Pulmonary artery endothelial cell (primary cell): Measurements from ENCODE around the gene LDLRAD3. TPM values are rescaled to one million over a fixed set of nuclear protein-coding genes. Genes with fewer than 3 reads are reported as not detected.
A peak's percentile ranks its signal among the peaks of the same experiment; 100 is the strongest.

ENCODE experiments used
- DNase-seq: peaks from one replicate; pipeline ENCODE4 v3.0.0-alpha.2; 2011; ENCODE audit warnings: low read depth, low spot score
- total RNA-seq: library from RNA; depleted of rRNA; stranded (reverse); fragments of >200 nt; gene quantifications from 2 replicates; pipeline ENCODE4 v1.2.3, GENCODE V29; 2014

Gene LDLRAD3
- total RNA-seq, 1 donor from 2014 or later: 9.5 TPM

DNA sequence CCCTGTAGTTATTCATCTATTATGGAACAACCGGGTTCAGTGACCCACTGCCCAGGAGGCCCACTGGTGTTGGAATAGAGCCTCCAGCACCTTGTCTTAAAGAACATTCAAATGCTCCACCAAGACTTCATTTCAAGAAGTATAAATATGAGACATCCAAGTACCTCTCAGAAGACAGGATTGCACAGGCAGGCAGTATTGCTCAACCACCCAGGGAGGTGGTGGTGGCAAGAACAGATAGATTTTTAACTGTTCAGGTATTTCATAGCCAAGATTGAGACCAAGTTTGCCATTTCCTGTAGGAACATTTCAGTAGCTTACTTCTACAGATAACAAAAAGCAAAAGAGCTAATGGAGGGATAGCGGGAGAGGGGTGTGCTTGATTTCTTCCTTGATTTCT is 266.7 kb downstream of the LDLRAD3 start:
- no peak for DNase-seq

DNA sequence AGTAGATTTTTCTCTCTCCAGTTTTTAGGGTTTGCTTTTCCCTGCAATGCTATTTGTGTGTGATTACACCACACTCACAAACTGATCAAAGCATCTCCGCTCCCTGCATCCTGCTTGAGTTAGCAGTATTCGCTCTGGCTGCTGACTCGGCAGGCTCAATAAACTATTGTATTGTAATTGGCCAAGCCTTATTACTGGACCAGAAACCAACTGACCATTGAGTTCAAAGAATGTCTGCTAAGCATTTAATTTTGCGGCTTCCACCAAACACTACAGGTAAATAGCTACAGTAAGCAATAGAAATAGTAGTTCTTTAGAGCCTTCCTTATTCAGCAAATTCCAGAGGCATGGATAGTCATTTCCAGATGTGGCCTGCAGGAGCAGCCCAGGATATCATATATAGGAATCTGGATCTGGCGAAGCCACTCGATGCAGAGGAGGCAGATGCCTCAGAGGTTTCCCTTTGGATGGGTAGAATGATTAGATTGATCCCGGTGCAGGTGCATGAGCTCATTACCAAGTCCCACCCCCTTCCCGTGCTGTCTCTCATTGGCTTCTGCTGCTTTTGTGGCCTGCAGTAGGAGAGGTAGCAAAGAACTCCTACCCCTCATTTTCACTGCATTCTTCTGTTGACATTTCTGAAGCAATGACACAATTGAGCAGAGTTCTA is 268.0 kb downstream of the LDLRAD3 start:
- no peak for DNase-seq

DNA sequence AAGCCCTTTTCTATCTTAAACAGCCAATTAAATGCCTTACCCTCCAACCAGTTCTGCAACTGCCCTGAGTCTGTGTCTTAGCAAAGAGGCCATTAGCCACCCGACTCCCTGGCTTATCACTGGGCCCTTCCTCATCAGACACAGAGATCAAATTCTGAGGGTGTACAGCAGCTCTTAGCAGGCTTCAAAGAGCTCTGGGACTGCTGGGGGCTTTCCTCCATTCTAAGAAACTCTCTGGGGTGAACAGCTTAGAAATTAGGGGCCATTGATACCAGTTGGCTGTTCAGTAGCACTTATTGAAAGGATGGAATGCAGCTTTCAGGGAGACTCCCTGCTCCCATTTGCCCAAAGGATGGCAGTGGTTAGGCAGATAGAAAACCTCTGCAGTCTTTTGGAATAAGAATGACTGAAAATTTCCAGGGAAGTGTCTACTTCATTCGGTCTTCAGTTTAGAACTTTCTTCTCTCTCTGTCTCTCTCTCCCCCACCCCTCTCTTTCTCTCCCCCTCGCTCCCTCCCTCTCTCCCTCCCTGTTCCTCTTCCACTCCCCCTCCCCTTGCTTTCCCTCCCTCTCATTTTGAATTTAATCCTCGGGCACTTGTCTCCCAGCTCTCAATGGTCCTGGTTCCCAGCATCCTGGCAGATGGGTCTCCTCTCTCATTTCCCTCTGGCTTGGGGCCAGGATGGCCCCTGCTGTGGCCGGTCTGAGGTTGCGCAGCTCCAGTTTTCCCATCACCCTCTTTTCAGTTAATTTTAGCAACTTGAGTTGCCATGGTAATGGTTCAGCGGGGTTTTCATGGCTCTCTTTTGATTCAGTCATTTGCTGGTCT is 268.9 kb downstream of the LDLRAD3 start:
- no peak for DNase-seq

DNA sequence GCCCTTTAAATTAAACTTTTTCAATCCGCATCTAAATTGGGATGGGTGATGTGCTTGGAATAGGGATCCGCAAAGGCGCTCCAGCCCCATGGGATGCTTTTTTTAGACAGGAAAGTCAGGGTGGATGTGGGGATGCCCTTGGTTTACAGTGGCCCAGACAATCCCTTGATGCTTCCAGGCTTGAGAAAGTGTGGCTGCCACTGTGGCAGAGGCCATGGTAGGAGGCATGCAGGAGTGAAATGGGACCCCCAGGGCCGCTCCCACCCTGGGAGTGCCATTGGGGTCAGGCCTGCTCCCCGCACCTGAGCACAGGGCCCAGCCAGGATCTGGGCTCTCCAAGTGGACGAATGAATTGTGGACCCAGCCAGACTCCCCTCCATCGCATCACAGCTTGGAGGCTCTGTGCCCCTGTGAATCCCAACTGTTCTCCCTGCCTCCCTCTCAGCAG is 269.6 kb downstream of the LDLRAD3 start:
- no peak for DNase-seq

DNA sequence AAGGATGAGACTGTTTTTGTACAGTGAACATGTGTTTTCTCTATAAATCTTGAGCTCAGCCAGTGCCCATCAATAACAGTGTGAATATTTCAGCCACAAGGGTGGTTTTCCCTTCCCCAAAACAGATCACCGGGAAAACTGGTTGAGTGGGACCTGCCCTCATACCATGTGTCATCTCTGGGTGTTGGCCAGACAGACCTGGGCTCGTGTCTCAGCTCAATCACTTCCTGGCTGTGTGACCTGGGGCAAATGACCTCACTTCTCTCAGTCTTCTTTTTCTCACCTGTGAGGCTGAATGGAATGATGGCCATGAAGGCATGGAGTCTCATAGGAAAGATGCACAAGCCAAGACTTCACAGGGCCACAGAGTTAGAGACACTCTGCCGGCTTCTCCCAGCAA is 270.6 kb downstream of the LDLRAD3 start:
- no peak for DNase-seq

DNA sequence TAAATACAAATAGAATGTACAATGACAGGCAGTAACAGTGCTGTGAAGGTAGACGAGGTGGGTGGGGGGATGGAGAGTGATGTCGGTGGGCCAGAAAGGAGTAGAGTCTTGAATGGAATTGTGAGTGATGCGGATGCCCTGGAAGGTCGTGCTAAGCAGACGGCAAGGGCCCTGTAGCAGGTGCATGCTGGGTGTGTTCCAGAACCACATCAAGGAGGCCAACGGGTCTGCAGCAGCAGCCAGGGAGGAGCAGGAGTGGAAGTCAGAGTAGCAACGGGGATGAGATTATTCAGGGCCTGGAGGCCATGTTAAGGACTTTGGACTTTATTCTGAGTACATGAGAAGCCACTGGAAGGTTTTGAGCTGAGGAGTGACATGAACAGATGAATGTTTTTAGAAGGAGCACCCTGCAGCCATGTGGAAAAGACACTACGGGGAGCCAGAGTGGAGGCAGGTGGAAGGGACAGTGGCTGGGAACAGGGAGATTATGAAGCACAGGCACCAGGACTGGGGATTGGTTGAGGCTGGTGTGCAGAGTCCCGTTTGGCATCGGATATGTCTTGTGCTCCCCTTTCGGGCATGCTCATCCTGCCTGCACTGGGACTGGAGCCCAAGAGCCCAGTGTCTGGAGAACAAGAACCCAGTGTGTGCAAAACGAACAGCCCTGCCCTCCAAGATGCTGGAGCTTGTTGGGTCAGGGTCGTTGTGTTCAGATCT is 271.3 kb downstream of the LDLRAD3 start:
- no peak for DNase-seq

DNA sequence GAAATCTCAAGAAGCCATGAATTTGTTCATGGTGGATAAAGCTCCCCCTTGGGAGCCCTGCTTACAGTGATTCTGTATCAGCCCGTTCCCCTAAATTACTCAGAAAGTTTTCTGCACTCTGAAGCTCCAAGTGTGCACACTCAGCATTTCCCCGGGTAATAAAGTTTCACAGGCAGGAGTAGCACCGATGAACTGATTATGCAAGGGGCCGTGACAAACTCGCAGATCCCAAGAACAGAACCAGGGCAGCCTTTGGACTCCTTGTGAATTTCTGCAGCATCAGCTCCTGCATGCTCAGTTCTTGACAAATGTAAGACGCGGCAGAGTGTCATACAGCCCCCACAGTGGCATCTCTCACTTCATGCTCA is 271.8 kb downstream of the LDLRAD3 start:
- DNase-seq: no peak

DNA sequence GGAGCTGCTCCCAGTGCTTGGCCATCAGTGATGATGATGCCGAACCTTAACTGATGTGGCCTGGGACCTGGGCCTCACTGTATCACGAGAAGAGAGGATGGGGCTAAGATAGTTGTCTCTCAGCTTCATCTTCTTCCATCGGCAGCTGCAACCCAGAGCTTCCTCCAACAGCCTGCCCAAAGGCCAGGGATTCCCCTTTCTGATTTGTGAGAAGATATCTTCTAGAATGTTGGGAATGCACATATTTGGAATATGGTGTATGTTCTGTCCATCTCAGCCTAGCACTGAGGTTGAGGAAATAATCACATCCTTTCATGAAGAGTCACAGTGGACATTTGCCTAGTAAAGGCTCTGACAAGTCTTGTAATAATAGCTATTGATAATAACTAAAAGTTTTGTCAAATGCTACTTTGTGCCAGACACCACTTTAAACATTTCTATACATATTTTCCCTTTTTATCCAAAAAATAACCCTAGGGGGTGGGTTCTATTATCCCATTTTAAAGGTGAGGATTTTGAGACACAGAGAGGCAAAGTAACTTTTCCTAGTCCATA is 272.3 kb downstream of the LDLRAD3 start:
- DNase-seq: no peak

DNA sequence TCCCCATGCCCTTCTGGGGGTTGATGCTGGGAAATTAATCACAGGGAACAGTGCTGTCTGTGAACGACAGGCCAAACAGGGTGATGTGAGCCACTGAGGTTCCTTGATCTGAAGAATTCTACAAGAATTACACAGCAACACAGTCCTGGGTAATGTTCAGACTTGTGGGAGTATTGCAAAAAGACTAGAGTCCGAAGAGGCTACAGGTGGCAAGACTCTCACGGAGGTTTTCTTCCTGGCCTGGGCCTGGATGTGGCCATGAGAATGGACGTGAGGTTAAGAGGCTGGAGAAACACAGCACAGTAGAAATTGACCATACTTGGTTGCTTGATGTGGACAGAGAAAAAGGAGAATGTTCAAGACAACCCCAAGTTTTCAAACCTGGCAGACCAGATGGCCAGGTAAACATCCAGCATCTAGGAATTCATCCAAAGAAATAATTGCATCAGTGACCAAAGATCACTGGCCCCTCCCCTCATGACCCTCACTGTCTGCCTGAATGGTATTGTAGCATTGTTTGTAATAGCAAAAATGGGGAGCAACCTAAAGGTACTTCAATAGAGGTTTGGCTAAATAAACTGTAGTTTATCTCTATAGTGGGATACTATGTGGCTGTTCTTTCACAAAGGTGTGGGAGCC is 274.5 kb downstream of the LDLRAD3 start:
- no peak for DNase-seq

DNA sequence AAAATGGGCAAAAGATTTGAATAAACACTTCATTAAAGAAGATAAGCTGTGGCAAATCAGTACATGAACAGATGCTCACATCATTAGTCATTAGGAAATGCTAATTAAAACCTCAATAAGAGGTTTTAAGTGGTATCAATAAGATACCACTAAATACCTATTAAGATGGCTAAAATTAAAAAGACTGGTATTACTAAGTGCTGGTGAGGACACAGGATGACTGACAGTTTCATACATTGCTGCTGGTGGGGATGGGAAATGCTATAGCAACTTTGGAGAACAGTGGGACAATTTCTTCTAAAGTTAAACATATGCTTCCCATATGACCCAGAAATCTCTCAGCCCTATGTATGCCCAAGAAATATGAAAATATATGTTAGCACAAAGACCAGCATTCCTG is 276.1 kb downstream of the LDLRAD3 start:
- no peak for DNase-seq

DNA sequence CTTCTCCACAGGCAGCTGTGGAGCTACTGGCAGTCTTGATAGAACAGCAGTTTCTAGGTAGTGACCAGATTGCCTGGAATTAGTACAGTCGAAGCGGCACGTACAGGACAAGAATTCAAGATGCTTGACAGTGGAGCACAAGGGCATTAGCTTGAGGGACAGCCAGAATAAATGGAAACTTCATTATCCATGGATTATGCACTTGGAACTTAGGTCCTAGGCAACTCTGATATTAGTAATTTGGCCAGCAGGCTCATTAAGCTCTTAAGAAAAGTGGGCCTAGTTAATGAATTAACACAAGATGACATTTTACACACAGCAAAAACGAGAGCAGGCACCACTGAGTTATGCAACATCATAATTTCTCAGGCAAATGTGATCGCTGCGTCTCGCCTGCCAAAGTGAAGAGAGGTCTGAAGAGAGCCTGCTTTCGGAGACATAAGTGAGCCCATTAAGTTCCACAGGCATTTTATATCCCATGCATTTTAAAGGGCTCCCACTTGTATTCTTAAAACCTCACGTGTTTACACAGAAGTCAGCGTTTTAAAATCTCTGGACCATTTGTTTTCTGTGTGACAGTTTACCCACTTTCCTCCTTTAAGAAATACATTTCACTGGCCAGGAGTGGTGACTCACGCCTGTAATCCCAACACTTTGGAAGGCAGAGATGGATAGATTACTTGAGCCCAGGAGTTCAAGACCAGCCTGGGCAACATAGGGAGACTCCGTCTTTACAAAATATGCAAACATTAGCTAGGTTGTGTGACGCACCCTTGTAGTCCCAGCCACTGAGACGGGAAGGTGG is 279.2 kb downstream of the LDLRAD3 start:
- DNase-seq: no peak

DNA sequence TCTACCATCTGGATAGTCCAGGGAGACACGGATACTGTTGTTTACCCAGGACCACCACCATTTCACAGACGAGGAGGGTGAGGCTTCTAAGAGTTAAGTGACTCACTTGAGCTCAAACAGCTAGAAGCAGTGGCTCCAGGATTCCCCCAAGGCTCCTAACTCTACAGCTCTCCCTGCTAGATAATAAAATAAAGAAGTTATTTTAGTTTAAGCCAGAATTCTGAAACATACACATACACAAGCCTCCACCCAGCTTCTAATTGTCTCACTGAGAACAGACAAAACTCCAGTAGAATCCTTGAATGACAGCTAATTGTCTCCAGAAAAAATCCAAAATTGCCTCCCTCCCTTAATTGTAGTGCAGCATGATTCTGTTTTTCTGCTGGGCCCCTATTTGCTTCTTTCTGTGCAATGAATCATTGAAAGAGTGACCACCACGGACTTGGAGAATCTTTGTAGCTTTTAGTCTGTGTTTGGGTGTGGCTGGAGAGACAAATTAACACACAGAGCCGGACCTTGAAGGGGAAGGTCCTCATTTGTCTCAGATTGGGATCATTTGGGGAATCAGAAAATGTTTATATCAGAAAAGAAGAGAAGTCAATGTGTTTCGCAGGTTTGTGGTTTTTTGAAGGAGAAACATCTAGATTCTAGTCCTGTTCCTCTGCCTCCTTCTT is 280.5 kb downstream of the LDLRAD3 start:
- no peak for DNase-seq

DNA sequence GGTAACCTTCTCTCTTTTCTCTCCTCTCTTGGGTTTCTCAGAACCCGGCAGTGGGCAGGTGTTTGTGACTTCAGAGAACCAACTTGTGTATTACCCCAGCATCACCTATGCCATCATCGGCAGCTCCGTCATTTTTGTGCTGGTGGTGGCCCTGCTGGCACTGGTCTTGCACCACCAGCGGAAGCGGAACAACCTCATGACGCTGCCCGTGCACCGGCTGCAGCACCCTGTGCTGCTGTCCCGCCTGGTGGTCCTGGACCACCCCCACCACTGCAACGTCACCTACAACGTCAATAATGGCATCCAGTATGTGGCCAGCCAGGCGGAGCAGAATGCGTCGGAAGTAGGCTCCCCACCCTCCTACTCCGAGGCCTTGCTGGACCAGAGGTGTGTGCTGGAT is 283.2 kb downstream of the LDLRAD3 start:
- no peak for DNase-seq

DNA sequence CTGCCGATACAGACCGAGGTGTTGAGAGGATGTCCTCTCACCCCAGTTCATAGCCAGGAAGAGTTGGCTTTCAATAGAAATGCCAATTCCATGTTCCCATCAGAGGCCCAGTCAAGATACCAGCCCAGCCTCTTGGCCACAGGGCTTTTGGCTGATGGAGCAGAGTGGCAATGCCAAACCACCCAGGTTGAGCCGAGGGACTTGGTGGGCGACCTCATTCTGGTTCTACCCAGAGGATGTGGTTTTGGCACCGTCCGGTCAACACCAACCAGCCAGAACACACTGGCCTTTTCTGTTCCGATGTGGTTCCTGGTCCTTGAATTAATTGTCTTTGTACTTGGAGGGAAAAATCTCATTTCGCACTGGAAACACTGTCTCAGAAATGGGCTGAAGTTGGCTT is 284.8 kb downstream of the LDLRAD3 start:
- no peak for DNase-seq

DNA sequence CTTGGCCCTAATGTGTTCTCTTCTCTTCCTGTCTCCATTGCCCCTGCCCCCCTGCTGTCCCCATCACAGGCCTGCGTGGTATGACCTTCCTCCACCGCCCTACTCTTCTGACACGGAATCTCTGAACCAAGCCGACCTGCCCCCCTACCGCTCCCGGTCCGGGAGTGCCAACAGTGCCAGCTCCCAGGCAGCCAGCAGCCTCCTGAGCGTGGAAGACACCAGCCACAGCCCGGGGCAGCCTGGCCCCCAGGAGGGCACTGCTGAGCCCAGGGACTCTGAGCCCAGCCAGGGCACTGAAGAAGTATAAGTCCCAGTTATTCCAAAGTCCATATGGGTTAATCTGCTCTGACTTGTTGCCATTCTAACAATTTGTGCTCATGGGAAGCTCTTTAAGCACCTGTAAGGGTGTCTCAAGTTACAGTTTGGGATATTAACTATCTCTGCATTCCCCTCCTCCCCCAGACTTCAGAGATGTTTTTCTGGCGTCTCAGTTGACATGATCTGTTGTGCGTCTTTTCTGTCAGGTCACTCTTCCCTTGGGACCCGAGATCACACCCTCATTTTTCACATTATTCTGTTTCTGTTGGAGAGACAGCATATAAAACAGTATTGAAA is 285.3 kb downstream of the LDLRAD3 start:
- no peak for DNase-seq

DNA sequence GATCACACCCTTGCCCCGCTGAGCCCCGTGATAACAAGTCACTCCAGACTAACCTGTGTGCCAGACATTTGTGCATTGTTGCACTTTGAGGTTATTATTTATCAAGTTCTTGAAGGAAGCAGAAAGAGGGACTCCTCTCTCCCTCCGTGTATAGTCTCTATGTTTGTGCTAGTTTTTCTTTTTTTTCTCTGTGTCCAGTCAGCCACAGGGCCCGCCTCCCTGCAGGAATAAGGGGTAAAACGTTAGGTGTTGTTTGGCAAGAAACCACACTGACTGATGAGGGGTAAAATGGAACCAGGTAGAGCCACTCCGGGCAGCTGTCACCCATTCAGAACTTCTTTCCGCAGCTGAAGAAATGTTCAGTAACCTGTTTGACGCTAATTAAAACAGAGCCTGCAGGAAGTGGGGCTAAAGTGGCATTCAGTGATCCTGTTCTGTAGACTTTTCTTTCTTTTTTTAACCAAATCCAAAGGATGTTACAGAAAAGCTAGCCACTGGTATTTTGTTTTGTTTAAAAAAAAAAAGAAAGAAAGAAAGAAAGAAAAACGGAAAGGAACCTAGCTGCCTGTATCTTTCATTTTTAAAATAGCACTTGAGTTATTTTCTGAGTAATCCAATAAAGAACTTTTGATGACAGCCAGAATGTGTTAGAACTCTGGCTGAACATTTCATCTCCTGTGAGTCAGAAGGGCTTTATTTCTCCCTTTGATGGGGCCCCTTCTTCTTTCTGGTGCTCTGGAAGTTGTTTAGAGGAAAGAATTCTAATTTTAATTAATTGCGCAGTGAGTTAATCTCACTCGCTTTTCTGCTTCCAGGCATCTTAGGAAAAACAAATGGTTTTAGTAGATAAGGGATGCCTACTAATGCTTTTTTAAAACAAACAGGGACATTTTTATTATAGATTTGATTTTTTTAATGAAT is 287.2 kb downstream of the LDLRAD3 start:
- peak; percentile 7 for DNase-seq

DNA sequence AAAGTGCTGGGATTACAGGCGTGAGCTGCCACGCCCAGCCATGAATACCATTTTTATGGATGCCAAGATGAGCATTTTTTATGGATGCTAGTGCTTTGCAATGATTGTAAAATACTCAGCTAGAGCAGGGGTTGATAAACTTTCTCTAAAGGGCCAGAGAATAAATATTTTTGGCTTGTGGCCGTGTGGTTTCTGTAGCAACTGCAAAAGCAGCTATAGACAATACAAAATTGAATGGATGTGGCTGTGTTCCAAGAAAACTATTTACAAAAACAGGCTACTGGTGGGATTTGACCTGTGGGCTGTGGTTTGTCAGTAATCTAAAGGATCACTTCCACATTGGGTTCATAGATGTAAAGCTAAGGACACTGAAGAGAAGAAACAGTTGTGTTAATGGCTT is 289.3 kb downstream of the LDLRAD3 start:
- DNase-seq: peak; percentile 72

DNA sequence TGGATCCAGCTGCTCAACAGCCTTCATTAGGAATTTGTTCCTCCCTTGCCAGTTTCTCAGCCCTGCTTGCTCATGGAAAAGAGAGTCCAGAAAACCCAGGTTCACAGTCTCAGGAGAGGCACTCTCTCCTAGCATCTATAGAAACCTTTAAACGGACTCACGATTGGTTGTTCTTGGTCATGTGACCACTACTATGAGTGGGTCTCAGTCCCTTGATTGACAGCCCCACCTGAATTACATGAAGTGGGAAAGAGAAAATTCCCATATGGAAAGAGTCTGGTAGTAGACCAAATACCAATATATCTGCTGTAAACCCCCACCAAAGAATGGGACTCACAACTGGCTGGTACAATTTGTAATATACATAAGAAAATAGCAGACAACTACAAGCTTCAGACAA is 291.0 kb downstream of the LDLRAD3 start:
- DNase-seq: no peak

DNA sequence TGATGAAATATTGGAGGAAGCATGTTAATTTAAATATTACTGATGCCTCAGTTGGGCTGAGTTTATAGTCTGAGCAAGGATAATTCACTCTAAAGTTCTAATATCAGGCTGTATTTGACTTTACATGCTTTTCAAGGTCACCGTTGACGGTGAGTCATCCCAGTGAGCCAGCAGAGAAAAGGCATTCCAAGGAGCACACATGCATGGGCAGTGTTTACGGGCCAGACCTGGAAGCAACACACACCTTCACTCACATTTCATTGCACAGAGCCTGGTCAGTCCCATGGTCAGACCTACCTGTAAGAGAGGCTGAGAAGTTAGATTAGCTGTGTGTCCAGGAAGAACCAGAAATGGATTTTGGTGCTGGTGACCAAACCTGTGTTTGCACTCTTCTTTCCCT is 291.9 kb downstream of the LDLRAD3 start:
- DNase-seq: no peak
